PC-3 (cell line): ENCODE data around the gene MRAS.

Experiments used
- EZH2 ChIP-seq: fragments of 300-600 bp; sonication (generic); IDR thresholded peaks from one replicate; pipeline ENCODE4 v1.6.1; 2017; ENCODE audit warnings: antibody characterized with exemption, mild to moderate bottlenecking, low read length; ENCODE audit not compliant: unreplicated experiment
- EZH2phosphoT487 ChIP-seq: fragments of 300-600 bp; sonication (generic); IDR thresholded peaks from 2 replicates; pipeline ENCODE4 v1.6.1; 2018; ENCODE audit warnings: mild to moderate bottlenecking, antibody characterized with exemption, low read length, borderline replicate concordance
- TF ChIP-seq, protein P1 (sequence below): fragments of 300-600 bp; sonication (generic); conservative IDR thresholded peaks from 2 replicates; pipeline ENCODE4 v1.5.1; 2017; ENCODE audit warnings: antibody characterized with exemption, low read depth, mild to moderate bottlenecking, low read length

DNA sequence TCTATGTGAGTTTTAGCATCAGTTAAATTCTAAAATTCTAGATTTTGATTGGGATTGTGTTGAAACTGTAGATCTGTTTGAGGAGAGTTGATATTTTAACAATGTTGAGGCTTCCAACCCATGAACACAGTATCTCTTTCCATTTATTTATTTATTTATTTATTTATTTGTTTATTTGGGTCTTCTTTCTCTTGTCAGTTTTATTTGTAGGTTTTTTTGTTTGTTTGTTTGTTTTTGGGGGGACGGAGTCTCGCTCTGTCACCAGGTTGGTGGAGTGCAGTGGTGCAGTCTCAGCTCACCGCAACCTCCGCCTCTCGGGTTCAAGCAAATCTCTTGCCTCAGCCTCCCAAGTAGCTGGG, 25.3 kb downstream of the MRAS start:
- TF ChIP-seq, protein P1, sequence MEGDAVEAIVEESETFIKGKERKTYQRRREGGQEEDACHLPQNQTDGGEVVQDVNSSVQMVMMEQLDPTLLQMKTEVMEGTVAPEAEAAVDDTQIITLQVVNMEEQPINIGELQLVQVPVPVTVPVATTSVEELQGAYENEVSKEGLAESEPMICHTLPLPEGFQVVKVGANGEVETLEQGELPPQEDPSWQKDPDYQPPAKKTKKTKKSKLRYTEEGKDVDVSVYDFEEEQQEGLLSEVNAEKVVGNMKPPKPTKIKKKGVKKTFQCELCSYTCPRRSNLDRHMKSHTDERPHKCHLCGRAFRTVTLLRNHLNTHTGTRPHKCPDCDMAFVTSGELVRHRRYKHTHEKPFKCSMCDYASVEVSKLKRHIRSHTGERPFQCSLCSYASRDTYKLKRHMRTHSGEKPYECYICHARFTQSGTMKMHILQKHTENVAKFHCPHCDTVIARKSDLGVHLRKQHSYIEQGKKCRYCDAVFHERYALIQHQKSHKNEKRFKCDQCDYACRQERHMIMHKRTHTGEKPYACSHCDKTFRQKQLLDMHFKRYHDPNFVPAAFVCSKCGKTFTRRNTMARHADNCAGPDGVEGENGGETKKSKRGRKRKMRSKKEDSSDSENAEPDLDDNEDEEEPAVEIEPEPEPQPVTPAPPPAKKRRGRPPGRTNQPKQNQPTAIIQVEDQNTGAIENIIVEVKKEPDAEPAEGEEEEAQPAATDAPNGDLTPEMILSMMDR, result no peak
- TF ChIP-seq EZH2phosphoT487, result no peak
- TF ChIP-seq EZH2, result no peak
